ENCODE results near the gene KL.

DNA sequence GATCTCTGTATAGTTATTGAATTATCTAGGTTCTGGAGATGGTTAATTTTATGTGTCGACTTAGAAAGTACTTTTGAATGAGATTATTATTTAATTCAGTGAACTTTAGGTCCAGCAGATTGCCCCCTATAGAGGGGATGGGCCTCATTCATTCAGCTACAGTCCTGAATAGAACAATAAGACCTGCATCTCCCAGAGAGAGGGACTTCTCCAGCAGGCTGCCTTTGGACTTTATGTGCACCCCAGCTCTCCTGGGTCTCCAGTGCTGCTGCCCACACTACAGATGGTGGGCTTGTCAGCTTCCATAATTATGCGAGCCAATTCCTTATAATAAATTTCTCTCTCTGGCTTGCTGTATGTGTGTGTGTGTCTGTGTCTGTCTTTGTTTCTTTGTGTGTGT is 39.3 kb upstream of the KL start:
- TF ChIP-seq POLR2A (IDR thresholded peaks at IDR 0.05; ENCODE audit: low read depth, low read length) = no peak
- TF ChIP-seq PAX5 (IDR thresholded peaks at IDR 0.05; ENCODE audit: insufficient read depth, low read length, severe bottlenecking) = no peak
- TF ChIP-seq POLR2AphosphoS5 (IDR thresholded peaks at IDR 0.05; ENCODE audit: low read depth, low read length) = no peak
